GOT3 (cell line): ENCODE measurements around the gene SETD1B.
"Not testable (repeated sequence)": the region's sequence is repeated elsewhere in the genome, so short reads cannot be mapped to it uniquely, and the experiment has no call there.

Experiments
- DNase-seq: peaks from one replicate; lab custom pipeline; 2025; ENCODE audit warnings: mixed read lengths; lab: John Stamatoyannopoulos, UW

SETD1B gene

GRCh38 chr12:121825041-121825523 is 21.3 kb downstream of the SETD1B start:
- DNase-seq: no peak

- no peak for DNase-seq
Measured at GRCh38 chr12:121826318-121827150, 22.7 kb downstream of the SETD1B start.

- no peak for DNase-seq
Measured at GRCh38 chr12:121827351-121828099, 23.7 kb downstream of the SETD1B start.

- DNase-seq: no peak
Measured at GRCh38 chr12:121828306-121828705, 24.5 kb downstream of the SETD1B start.

GRCh38 chr12:121828826-121829225 is 25.0 kb downstream of the SETD1B start:
- no peak for DNase-seq

GRCh38 chr12:121829250-121829918 is 25.6 kb downstream of the SETD1B start:
- DNase-seq: no peak

GRCh38 chr12:121830134-121830533 is 26.3 kb downstream of the SETD1B start:
- DNase-seq: no peak

- DNase-seq: no peak
Measured at GRCh38 chr12:121830588-121831265, 26.9 kb downstream of the SETD1B start.

- DNase-seq: no peak
Measured at GRCh38 chr12:121831571-121832245, 27.9 kb downstream of the SETD1B start.

- DNase-seq: no peak
Measured at GRCh38 chr12:121837680-121838079, 33.9 kb downstream of the SETD1B start.

- no peak for DNase-seq
Measured at GRCh38 chr12:121838126-121838525, 34.3 kb downstream of the SETD1B start.

- peak; percentile 95 for DNase-seq
Measured at GRCh38 chr12:121839106-121839992, 35.5 kb downstream of the SETD1B start.

- DNase-seq: no peak
Measured at GRCh38 chr12:121839993-121840761, 36.4 kb downstream of the SETD1B start.

- no peak for DNase-seq
Measured at GRCh38 chr12:121843236-121843982, 39.6 kb downstream of the SETD1B start.

- DNase-seq: no peak
Measured at GRCh38 chr12:121845701-121846100, 41.9 kb downstream of the SETD1B start.

- DNase-seq: no peak
Measured at GRCh38 chr12:121849211-121849610, 45.4 kb downstream of the SETD1B start.

- DNase-seq: no peak
Measured at GRCh38 chr12:121849665-121850064, 45.9 kb downstream of the SETD1B start.

- not testable (repeated sequence) for DNase-seq
Measured at GRCh38 chr12:121852392-121852791, 48.6 kb downstream of the SETD1B start.
